ENCODE data around the gene MRPL58. TPM values are rescaled to one million over a fixed set of nuclear protein-coding genes. Genes with fewer than 3 reads are reported as not detected.
A peak's percentile ranks its signal among the peaks of the same experiment; 100 is the strongest.

Gene MRPL58
- total and polyA plus RNA-seq, 10 of the 15 experiments (the other 5 are each of a cell fraction or from before 2014, with no cell fraction given), result 23.0 to 64.3 (median 51.9) TPM

DNA sequence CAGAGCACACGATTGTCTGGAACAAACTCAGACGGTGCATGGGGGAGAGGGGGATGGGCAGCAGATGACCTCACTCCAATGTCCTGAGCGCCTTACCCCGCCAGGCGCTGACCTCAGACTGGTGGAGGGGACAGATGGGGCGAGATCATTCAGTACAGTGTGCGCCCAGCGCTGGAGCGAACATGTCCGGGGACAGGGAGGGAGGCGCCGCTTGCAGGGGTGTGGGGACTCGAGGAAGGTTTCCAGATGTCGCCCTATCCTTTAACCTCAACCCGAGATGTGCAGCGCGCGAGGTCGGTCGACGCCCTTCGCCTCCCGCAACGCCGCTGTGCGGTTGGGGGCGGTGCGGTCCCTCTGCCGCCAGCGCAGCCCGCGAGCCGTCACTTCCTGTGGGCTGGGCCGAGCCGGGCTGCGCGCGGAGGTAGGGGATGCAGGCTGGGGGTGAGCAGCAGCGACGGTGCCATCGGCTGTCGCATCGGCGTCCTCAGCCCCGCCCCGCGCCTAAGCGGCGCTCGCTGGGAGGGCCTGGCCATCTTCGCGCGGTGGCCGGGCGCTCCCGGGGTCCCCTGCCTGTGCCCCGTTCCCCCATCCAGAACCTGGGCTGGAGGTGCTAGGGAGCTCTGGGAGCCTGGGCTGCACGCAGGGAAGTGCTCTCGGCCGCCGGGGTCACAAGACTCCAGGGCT is 30.3 kb upstream of the MRPL58 start:
- Histone ChIP-seq H3K4me3 (peak overlapping the region; percentile 57), H4K20me1 (ENCODE audit: control insufficient read depth, insufficient read depth) (no peaks in the 10 kb centered on the region), H3K27ac (ENCODE audit: control insufficient read depth, insufficient read depth) (no peak overlapping the region), H3K27me3 (replicated peaks in 1 of 2; ENCODE audit: control insufficient read depth in 2 of 2, insufficient read depth in 2 of 2, low read length in 1 of 2) (peaks cover 0 to 6% of the 10 kb centered on the region in 2 experiments; a peak in 2 of 4 replicates), H3K4me1 (ENCODE audit: control insufficient read depth, insufficient read depth, low read length) (peaks cover 10% of the 10 kb centered on the region), H3K79me2 (ENCODE audit: control insufficient read depth, insufficient read depth, low read length) (no peaks in the 10 kb centered on the region), H3K36me3 (ENCODE audit: control insufficient read depth in 2 of 2, insufficient read depth in 2 of 2, low read length in 1 of 2) (no peaks in the 10 kb centered on the region), H2AFZ (ENCODE audit: control insufficient read depth, low read depth, low read length) (peak overlapping the region; percentile 92), H3K9me3 (replicated peaks; ENCODE audit: control insufficient read depth, insufficient read depth, low read length) (no peaks in the 10 kb centered on the region), H3K4me2 (ENCODE audit: control insufficient read depth, insufficient read depth) (peak overlapping the region; percentile 99), H3K9ac (ENCODE audit: control insufficient read depth, insufficient read depth, low read length) (peak overlapping the region; percentile 56)
- WGBS (ENCODE audit: insufficient coverage, insufficient replicate concordance, low lambda C conversion rate, missing lambda C conversion rate), result 1% methylated on average over 44 of the region's 61 CpGs
- BruUV-seq (replicated peaks), result no TSS peak
- RAD21 ChIA-PET (ENCODE audit: unreplicated experiment), result no interaction called here
- CTCF ChIA-PET, result interaction anchor here (0.7 kb wide), 1 partner anchor 30 kb away, joined by 3 read pairs; no protein-coding TSS in a partner anchor
- peak; percentile 95 for ATAC-seq
- SMC1A ChIA-PET (ENCODE audit: uncharacterized antibody, unreplicated experiment), result interaction anchor here (0.6 to 1.8 kb wide), 3 partner anchors 10 to 41 kb away, joined by 3 to 5 read pairs (median 3); no protein-coding TSS in a partner anchor
- DNase-seq (ENCODE audit: low read depth, low spot score), result no peak
- in situ Hi-C loops (cut with MboI), result no loop called here
- POLR2A ChIA-PET, result interaction anchor here (1.0 kb wide), 1 partner anchor 30 kb away, joined by 4 read pairs; the partner anchor contains the start of gene MRPL58
- intact Hi-C loops (cut with micrococcal nuclease; ENCODE audit: unreplicated experiment), result no loop called here
- FAIRE-seq, result peak; percentile 72
- TF ChIP-seq DPF2 (IDR thresholded peaks at IDR 0.05) (peak; percentile 59), SP1 (IDR thresholded peaks at IDR 0.05; ENCODE audit: low read depth, low read length) (no peak), NFIC (IDR thresholded peaks at IDR 0.05; ENCODE audit: low read depth, low read length) (no peak), CEBPB (IDR thresholded peaks at IDR 0.05; ENCODE audit: borderline replicate concordance in 1 of 2, low read depth in 2 of 2, low read length in 2 of 2) (no peak), BACH1 (IDR thresholded peaks at IDR 0.05; ENCODE audit: borderline replicate concordance) (0 out of 2 replicates have a peak, but pooled peaks have one; percentile 10), SPI1 (IDR thresholded peaks at IDR 0.05; ENCODE audit: borderline replicate concordance, insufficient read depth, low read depth, low read length) (0 out of 2 replicates have a peak, but pooled peaks have one; percentile 2), STAT3 (IDR thresholded peaks at IDR 0.05; ENCODE audit: low read depth, low read length) (no peak), CREM (IDR thresholded peaks at IDR 0.05; ENCODE audit: low read depth) (no peak), RFX5 (IDR thresholded peaks at IDR 0.05; ENCODE audit: low read depth, low read length) (no peak), ATF7 (IDR thresholded peaks at IDR 0.05; ENCODE audit: low read depth) (peak; percentile 84), TCF3 (IDR thresholded peaks at IDR 0.05; ENCODE audit: borderline replicate concordance, insufficient read depth, low read depth, low read length) (no peak), NBN (IDR thresholded peaks at IDR 0.05) (0 out of 2 replicates have a peak, but pooled peaks have one; percentile 24), POLR2AphosphoS2 (IDR thresholded peaks at IDR 0.05; ENCODE audit: low read depth, low read length) (no peak), POLR2A (IDR thresholded peaks at IDR 0.05; ENCODE audit: low read depth, low read length) (peak; percentile 72)
- TF ChIP-seq, protein P1, sequence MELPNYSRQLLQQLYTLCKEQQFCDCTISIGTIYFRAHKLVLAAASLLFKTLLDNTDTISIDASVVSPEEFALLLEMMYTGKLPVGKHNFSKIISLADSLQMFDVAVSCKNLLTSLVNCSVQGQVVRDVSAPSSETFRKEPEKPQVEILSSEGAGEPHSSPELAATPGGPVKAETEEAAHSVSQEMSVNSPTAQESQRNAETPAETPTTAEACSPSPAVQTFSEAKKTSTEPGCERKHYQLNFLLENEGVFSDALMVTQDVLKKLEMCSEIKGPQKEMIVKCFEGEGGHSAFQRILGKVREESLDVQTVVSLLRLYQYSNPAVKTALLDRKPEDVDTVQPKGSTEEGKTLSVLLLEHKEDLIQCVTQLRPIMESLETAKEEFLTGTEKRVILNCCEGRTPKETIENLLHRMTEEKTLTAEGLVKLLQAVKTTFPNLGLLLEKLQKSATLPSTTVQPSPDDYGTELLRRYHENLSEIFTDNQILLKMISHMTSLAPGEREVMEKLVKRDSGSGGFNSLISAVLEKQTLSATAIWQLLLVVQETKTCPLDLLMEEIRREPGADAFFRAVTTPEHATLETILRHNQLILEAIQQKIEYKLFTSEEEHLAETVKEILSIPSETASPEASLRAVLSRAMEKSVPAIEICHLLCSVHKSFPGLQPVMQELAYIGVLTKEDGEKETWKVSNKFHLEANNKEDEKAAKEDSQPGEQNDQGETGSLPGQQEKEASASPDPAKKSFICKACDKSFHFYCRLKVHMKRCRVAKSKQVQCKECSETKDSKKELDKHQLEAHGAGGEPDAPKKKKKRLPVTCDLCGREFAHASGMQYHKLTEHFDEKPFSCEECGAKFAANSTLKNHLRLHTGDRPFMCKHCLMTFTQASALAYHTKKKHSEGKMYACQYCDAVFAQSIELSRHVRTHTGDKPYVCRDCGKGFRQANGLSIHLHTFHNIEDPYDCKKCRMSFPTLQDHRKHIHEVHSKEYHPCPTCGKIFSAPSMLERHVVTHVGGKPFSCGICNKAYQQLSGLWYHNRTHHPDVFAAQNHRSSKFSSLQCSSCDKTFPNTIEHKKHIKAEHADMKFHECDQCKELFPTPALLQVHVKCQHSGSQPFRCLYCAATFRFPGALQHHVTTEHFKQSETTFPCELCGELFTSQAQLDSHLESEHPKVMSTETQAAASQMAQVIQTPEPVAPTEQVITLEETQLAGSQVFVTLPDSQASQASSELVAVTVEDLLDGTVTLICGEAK (IDR thresholded peaks at IDR 0.05; ENCODE audit: borderline replicate concordance), result peak; percentile 38; the same call in 1 of the 2 replicates
- TF ChIP-seq, protein P2, sequence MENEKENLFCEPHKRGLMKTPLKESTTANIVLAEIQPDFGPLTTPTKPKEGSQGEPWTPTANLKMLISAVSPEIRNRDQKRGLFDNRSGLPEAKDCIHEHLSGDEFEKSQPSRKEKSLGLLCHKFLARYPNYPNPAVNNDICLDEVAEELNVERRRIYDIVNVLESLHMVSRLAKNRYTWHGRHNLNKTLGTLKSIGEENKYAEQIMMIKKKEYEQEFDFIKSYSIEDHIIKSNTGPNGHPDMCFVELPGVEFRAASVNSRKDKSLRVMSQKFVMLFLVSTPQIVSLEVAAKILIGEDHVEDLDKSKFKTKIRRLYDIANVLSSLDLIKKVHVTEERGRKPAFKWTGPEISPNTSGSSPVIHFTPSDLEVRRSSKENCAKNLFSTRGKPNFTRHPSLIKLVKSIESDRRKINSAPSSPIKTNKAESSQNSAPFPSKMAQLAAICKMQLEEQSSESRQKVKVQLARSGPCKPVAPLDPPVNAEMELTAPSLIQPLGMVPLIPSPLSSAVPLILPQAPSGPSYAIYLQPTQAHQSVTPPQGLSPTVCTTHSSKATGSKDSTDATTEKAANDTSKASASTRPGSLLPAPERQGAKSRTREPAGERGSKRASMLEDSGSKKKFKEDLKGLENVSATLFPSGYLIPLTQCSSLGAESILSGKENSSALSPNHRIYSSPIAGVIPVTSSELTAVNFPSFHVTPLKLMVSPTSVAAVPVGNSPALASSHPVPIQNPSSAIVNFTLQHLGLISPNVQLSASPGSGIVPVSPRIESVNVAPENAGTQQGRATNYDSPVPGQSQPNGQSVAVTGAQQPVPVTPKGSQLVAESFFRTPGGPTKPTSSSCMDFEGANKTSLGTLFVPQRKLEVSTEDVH (IDR thresholded peaks at IDR 0.05; ENCODE audit: low read depth, partially characterized antibody), result no peak
- TF ChIP-seq, protein P3, sequence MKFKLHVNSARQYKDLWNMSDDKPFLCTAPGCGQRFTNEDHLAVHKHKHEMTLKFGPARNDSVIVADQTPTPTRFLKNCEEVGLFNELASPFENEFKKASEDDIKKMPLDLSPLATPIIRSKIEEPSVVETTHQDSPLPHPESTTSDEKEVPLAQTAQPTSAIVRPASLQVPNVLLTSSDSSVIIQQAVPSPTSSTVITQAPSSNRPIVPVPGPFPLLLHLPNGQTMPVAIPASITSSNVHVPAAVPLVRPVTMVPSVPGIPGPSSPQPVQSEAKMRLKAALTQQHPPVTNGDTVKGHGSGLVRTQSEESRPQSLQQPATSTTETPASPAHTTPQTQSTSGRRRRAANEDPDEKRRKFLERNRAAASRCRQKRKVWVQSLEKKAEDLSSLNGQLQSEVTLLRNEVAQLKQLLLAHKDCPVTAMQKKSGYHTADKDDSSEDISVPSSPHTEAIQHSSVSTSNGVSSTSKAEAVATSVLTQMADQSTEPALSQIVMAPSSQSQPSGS (IDR thresholded peaks at IDR 0.05; ENCODE audit: low read length), result no peak

All from GM12878 (cell line).